Fibroblast of mammary gland (primary cell): ENCODE measurements around the gene NAGLU.

Experiments
- DNase-seq: peaks from one replicate; pipeline ENCODE4 v3.0.0-alpha.2; 2010; ENCODE audit warnings: low read depth
- H3K4me3 ChIP-seq: 2 replicates; pipeline ENCODE4 v1.5.1; 2011; ENCODE audit warnings: low read depth, mild to moderate bottlenecking, low read length, moderate library complexity; ENCODE audit not compliant: control insufficient read depth
- TF ChIP-seq, protein P1 (sequence below): conservative IDR thresholded peaks from 2 replicates; pipeline ENCODE4 v1.5.1; 2011; ENCODE audit warnings: low read depth, low read length, inconsistent platforms; ENCODE audit not compliant: control insufficient read depth, insufficient read depth

NAGLU gene

GRCh38 chr17:42513686-42514085 is 22.4 kb upstream of the NAGLU start:
- H3K4me3 ChIP-seq: no peak overlapping the region
- TF ChIP-seq, protein P1, sequence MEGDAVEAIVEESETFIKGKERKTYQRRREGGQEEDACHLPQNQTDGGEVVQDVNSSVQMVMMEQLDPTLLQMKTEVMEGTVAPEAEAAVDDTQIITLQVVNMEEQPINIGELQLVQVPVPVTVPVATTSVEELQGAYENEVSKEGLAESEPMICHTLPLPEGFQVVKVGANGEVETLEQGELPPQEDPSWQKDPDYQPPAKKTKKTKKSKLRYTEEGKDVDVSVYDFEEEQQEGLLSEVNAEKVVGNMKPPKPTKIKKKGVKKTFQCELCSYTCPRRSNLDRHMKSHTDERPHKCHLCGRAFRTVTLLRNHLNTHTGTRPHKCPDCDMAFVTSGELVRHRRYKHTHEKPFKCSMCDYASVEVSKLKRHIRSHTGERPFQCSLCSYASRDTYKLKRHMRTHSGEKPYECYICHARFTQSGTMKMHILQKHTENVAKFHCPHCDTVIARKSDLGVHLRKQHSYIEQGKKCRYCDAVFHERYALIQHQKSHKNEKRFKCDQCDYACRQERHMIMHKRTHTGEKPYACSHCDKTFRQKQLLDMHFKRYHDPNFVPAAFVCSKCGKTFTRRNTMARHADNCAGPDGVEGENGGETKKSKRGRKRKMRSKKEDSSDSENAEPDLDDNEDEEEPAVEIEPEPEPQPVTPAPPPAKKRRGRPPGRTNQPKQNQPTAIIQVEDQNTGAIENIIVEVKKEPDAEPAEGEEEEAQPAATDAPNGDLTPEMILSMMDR: no peak
- DNase-seq: no peak

GRCh38 chr17:42514279-42514678 is 21.8 kb upstream of the NAGLU start:
- H3K4me3 ChIP-seq: no peak overlapping the region
- DNase-seq: no peak
- TF ChIP-seq, protein P1: no peak

GRCh38 chr17:42514867-42515266 is 21.2 kb upstream of the NAGLU start:
- peak; percentile 32 for DNase-seq
- TF ChIP-seq, protein P1: no peak
- H3K4me3 ChIP-seq: no peak overlapping the region

DNA sequence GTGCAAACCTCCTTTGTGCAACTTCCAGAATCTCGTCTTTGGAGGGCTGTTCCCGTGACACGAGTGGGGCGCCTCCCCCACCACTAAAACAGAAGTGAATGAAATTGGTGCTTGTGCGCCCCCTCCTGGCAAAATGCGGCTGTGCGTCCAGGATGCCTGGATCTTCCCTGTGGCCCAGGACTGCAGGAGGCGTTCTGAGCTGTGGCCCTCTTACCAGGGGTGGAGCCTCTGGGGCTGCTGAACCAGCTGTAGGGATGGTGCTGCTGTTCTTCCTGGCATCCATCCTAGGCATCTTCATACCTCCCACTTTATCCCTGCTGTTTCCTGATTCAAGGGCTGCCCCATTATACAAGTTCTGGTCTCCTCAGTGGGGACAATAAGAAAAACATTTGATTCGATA is 18.5 kb upstream of the NAGLU start:
- TF ChIP-seq, protein P1: peak; percentile 93
- no peak overlapping the region for H3K4me3 ChIP-seq
- peak; percentile 94 for DNase-seq

DNA sequence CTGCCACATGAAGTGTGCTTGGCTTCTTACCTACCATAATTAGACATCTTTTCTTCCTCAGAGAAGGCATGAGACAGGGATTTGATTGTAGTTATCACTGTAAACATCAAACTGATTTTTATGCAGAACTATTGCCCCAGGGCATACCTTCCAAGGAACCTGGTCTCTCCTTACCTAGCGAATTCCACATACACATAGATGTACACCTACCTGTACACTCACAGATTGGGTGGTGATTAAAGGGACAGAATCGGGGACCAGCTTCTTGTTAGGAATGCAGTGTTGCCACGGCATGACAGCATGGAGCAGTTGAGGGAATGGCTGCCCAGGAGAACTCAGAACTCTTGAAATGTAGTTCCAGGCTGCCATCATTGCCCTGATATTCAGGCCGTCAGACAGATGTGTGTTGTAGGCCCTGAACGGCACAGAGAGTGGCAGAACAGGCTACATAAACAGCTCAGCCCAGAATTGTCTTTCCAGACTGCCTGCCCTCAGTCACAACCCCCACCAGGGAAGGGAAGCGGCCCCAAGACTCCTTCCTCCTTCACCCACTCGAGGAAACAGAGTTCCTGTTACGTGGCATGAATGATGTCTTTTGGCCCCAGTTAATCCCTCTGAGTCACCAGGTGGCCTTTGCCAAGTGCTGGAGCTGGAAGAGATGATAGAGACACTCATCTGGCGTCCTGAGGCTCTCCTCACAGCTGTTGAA is 17.8 kb upstream of the NAGLU start:
- no peak overlapping the region for H3K4me3 ChIP-seq
- DNase-seq: peak; percentile 99

DNA sequence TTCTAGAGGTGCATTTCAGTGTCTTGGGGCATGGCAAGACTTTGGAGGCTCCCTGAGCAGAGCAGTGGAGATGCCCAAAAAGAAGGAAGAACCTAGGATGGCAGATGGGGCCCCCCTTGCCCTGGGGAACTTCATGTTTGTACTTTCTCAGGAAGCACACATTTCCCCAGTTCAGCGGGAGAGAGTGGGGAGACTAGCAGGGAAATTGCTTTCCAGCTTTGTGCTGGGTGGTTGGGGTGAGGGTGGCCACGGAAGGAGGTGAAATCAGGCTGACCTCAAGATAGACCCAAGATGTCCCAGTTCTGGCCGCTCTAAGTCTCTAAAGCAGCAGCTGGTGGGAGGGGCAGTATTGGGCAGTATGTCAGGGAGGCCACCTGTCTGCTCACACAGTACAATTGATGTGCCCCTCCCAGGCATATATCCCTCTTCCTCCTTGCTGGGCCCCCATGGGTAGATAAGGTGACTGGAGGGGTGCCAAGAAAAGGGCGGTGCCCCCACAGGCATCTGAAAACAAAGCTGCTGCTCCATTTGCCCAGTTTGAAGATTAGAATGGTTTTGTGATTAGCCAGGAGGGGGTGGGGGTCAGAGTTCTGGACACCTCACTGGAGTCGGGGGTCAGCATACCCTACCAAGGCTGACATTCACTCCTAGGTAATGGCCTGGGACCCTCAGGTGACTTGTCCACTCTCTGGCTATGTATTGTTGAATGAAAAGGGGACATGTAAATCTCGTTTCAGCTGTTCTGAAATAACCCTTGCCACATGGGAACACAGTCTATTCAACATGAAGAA is 17.1 kb upstream of the NAGLU start:
- no peak for DNase-seq
- TF ChIP-seq, protein P1: no peak
- no peak overlapping the region for H3K4me3 ChIP-seq

More for the DNA sequence above, 17.8 kb upstream of the NAGLU start:
- TF ChIP-seq, protein P1: no peak
